ENCODE results near the gene PRKCB.
"Not testable (repeated sequence)": the region's sequence is repeated elsewhere in the genome, so short reads cannot be mapped to it uniquely, and the experiment has no call there.

PRKCB gene

DNA sequence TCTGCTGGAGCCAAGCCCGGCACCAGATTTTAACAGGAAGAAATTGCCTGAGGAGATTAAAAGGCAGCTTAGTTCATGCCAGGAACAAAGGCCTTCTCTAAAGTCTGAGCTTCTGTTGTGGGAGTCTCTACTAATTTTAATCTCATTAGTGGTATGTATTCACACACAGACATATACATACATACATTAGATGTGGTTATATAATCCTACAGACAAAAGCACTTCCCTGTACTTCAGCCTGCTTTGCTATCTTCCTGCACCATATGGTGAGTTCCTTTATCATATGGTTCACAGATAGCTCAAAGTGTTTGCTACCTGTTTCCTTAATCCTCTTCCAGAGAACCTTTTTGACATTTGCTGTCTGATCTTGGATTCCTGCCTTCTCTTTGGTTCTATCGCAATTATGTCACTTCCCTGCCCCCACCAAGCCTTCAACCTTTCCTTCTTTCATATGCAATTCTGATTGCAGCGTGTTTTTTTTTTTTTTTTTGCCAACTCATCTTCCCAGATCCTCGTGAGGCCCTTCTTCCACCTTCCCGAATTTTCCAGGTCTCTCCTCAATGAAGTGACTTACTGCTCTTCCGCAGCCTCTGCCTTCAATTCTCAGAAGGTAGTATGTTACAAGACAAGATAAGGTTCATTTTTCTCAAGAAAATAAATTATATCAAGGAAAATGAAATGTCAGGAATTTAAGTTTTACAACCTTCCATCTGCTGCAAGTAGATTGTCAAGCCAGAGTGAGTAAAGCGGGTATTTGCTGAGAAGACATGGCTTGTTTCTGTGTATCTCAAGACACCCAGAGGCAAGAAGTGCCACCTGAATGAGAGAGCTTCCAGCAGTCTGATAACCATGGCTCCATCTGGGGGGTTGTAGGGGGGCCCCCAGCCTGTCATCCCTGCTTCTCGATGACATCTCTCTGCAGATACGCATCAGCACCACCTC, 300.1 kb downstream of the PRKCB start:
- DNase-seq (ENCODE audit: low read depth): no peak

- no peak for DNase-seq (ENCODE audit: low read depth)
These were observed 302.2 kb downstream of the PRKCB start for GRCh38 chr16:24138024-24138423.

- DNase-seq (ENCODE audit: low read depth): no peak
These were observed 302.8 kb downstream of the PRKCB start for GRCh38 chr16:24138575-24138974.

- DNase-seq (ENCODE audit: low read depth): no peak
These were observed 303.5 kb downstream of the PRKCB start for GRCh38 chr16:24139282-24139681.

DNA sequence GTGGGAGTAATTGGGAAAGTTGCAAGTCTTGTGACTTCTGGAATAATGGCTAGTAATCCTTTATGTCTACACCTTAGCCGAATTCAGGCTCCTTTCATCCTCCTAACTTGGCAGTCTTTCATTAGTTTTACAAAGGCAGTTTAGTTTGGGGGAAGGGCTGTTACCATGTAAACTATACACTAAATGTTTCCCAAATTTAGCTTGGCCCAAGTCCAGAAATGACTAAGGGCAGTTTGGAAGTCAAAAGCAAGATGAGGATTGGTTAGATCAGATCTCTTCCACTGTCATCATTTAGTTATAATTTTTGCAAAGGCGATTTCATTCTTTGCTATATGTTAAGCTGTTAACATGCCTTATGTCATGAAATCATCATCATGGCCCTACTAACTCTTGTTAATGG, 304.9 kb downstream of the PRKCB start:
- DNase-seq (ENCODE audit: low read depth): no peak

DNA sequence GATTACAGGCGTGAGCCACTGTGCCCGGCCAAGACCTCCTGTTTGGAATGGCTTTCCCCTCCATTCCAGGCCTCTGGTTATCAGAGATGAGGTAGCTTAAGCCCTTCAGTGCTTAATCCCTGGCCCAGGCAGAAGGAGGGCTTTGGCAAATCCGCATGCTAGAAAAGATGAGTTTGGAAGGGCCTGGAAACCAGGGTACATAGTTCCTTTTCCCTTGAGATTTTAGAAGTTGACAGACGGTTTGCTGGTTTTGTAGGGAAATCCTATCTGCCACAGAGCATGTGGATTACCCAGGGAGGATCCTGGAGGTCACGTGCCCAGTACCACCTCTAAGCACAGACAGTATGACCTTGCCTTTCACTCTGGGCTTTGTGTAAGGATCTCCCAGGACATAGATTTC, 305.7 kb downstream of the PRKCB start:
- DNase-seq (ENCODE audit: low read depth): no peak

DNA sequence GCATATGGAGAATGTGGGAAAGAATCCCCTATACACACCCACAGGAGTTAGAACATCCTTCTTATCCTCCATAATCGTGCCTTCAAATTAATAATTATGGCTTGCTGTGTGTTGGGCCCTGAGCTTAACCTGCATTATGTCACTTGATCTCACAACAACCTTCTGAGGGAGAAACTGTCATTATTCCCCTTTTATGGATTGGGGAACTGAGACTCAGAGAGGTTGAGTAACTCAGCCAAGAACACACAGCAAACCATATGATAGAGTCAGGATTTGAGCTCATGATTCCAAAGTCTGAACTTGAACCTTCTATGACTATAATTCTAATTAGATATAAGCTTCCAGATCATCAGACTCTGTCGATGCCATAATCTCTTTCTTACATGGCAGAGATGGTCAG, 306.1 kb downstream of the PRKCB start:
- no peak for DNase-seq (ENCODE audit: low read depth)

GRCh38 chr16:24145927-24146326, 310.1 kb downstream of the PRKCB start:
- no peak for DNase-seq (ENCODE audit: low read depth)

DNA sequence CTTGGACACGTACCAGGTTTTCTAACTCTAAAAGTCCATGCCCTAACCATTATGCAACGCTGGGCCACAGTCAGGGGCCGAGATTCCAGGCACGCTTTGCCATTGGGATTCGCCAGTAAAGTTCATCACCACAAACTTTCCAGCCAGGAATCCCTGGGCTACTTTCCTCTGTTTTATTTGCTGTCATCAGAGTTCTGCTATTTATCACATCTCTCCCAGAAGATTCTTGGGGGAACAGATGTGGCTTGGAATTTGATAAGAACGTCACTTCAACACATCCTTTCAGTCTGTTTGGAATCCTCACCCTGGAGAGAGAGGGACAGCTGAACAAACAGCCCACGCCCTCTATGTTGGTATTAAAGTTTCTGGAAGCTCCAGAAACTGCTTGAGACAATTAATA, 310.7 kb downstream of the PRKCB start:
- DNase-seq (ENCODE audit: low read depth): no peak

DNA sequence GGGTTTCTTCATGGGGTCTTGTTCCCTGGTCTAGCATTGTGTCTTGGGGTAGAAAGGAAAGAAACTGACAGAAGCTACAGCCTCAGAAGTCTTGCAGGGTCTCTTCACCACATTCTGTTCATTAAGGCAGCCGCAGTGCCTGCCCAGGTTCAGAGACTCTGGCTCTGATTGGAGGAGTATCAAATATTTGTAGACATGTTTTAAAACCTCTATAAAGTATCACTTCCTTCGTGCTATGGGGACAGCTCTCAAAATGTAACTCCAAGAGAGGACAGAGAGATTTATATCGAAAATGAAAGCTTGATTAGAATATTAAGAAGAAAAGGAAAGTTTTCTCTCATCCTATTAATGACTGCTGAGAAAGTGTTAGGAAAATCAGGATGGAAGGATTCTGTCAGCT, 313.3 kb downstream of the PRKCB start:
- no peak for DNase-seq (ENCODE audit: low read depth)

DNA sequence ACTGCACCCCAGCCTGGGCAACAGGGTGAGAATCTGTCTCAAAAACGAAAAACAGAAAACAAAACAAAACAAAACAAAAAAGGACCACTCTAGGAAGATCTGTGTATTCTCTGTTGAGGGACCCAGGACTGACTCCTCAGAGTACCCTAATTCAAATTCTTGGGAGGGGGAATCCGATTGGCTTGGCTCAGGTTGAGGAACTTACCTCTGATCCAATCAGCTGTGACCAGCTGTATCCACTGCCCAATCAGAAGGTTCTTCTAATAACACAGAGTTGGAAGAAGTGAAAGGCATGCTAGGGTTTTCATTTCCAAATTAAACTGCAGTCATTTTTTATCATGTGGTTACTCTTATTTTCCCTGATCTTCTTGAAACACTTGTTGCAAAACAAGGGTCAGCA, 314.5 kb downstream of the PRKCB start:
- no peak for DNase-seq (ENCODE audit: low read depth)

DNA sequence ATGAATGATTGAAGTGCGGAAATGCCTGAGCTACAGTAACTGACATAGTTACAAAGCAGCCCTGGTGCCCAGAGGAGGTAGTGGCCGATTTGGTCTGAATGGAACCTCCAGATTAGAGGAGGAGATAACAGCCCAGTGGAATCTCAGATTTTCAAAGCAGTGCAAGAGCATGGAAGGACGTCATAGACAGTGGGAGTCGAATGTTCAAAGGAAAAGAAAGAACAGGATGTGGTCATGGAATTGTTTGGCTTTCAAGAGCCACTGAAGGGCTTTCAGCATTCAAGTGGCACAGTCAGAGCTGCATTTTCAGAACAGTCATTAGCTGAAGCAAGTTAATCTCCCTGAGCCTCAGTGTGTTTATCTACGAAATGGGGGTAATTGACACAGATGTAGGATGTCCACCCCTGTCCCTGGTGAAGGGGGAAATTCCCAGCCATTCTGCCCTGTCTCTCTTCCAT, 315.7 kb downstream of the PRKCB start:
- DNase-seq (ENCODE audit: low read depth): no peak

GRCh38 chr16:24152048-24152447, 316.3 kb downstream of the PRKCB start:
- DNase-seq (ENCODE audit: low read depth): not testable (repeated sequence)

GRCh38 chr16:24152826-24153225, 317.0 kb downstream of the PRKCB start:
- no peak for DNase-seq (ENCODE audit: low read depth)

GRCh38 chr16:24156777-24157176, 321.0 kb downstream of the PRKCB start:
- no peak for DNase-seq (ENCODE audit: low read depth)

DNA sequence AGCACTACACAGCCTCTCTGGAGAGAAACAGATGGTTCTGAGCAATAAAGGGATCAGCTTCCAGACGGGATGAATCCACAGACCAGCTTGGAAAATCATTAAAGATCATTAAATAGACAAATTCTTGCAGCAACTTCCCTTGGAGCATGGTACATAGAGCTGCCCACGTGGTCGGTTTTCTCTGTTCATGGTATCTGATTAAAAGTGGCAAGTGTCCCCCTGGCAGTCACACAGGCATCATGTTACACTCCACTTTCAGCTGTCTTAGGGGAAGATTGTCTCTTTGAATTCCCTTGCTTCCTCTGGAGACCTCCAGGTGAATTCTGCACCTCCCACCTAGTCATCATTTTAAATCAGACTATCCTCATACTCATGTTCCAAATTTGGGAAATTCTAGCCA, 328.2 kb downstream of the PRKCB start:
- no peak for DNase-seq (ENCODE audit: low read depth)

GRCh38 chr16:24164416-24164815, 328.6 kb downstream of the PRKCB start:
- DNase-seq (ENCODE audit: low read depth): no peak

DNA sequence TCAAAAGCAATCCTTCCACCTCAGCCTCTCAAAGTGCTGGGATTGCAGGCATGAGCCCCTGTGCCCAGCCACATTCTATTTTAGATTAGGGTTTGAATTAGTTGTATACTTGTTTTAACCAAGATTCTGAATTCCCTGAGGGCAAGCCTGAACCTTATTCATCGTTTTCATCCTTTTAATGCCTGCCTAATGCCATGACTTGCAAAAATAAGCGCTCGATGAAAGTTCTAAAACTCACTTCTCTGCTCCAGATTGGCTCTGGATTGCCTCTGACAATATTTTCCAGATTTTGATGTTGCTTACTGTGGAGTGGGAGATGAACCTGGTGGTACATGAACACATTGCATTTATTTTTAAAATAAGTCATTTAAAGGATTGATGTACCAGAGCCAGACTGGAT, 329.5 kb downstream of the PRKCB start:
- DNase-seq (ENCODE audit: low read depth): no peak

GRCh38 chr16:24166661-24167528, 331.1 kb downstream of the PRKCB start:
- DNase-seq (ENCODE audit: low read depth): no peak

DNA sequence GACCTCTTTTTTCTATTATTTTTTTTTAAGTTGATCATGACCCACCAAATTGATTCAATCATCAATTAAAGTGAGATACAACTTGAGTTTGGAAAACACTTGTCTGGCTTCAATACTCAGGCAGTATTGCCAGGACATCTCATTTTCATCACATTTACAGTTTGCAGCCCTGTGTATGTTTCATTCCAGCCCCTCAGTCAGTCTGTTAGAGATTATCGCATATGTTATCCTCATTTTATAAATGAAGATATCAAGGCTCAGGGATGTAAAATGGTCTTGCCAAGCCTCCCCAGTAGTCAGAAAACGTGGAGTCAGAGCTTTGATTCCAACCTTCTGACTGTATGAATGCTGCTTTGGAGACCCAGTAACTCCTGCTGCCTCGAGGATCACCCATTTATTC, 333.1 kb downstream of the PRKCB start:
- no peak for DNase-seq (ENCODE audit: low read depth)

GRCh38 chr16:24170407-24170806, 334.6 kb downstream of the PRKCB start:
- no peak for DNase-seq (ENCODE audit: low read depth)

DNA sequence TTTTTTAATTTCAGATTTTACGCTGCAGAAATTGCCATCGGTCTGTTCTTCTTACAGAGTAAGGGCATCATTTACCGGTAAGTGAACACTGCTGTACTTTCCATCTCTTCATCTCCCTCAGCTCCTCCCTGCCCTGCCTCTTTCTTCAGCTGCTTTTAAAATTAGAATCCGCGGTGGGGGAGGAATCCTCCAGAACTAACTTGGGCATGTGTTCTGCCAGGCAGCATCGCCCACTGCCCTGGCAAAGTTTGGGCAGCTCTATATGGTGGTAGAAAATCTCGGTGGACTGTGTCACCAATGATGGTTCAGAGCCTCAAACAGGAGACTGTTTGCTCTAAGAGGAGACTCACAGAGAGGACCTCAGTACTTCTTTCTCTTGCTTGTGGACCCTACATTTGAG, 338.7 kb downstream of the PRKCB start:
- DNase-seq (ENCODE audit: low read depth): no peak

DNA sequence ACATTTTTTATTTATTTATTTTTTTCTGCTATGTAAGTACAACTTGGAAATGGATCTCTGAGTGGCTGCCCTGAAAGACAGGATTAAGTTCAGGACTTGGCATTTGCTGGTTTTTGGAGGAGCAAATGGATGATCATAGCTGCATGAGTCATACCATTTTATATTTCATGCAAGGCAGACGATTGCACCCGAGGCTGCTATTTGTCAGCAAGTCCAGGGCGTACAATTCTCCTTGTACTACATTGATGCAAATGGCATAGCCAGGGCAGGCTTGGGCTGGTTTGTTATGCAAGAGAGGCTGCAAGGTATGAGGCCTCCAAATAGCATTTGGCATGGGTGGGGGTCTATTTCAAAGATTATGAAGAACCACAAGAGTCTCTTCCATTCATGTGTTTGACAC, 339.2 kb downstream of the PRKCB start:
- no peak for DNase-seq (ENCODE audit: low read depth)

All from GM04503 (cell line).